NCI-H345 (cell line): Measurements from ENCODE around the gene SETD5.

Experiments
- DNase-seq: peaks from one replicate; lab custom pipeline; 2025; lab: John Stamatoyannopoulos, UW

SETD5 gene

DNA sequence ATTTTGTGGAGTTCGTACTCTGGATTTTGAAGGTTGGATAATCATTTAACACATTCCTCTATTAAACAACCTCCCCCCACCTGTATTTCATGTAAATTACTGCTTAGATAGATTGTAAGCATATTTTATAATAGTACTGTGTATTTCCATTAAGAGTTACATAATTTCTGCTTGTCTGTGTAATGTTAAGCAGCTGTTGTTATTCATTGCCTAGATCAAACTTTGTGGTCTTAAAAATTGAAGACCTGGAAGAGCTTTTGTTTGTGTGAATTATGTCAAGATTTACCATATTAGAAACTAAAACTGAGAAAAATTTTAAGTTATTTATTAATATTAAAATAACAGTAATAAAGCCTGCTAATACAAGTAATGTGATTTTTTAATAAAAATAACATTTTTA is 11.1 kb downstream of the SETD5 start:
- no peak for DNase-seq

DNA sequence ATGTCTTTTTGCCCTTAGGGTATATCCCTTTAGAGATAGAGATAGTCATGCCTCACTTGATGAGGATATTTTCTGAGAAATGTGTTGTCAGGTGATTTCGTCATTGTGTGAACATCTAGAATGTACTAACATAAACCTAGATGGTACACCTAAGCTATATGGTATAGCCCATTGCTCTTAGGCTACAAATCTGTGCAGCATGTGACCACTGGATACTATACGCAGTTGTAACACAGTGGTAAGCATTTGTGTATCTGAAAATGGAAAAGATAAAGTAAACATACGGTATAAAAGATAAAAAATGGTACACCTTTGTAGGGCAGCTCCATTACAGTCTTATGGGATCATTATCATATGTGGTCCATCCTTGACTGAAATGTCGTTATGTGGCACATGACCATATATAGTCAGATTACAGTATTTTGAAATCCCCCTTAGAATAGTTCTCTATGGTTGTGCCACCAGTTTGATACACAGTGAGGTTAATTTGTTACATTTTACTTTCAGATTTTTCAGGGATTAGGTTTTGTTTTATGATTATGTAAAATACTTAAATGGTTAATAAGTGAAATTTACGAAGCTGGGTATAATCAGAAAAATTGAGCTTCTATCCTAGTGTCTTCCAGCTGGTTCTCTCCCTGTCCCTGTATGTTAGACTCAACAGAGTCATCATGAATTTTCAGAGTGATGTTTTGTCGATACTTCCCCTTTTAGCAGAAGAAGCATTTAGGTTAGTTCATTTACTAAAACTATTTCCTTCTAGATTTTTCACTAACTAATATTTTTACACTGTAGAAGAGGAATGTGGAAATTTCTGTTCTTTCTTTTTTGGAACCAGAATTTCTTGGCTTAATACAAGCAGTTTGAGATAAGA is 12.8 kb downstream of the SETD5 start:
- DNase-seq, result no peak

DNA sequence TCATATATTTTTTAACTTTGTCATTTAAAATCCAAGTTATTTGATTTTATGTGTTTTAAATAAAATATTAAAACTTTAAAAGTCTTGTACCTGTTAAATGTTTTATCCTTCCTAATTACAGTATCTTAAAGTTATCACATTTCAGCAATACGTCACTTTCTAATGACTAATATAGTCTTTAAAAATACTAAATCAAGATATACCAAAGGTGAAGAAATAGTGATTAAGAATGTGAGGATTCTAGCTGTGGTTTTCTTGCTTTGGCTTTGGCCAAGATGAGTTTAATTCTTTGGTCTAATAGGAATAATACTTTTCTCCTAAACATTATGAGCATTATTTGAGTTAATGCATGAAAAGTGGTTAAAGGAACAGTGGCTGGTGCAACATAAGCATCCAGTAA is 13.9 kb downstream of the SETD5 start:
- DNase-seq, result no peak

DNA sequence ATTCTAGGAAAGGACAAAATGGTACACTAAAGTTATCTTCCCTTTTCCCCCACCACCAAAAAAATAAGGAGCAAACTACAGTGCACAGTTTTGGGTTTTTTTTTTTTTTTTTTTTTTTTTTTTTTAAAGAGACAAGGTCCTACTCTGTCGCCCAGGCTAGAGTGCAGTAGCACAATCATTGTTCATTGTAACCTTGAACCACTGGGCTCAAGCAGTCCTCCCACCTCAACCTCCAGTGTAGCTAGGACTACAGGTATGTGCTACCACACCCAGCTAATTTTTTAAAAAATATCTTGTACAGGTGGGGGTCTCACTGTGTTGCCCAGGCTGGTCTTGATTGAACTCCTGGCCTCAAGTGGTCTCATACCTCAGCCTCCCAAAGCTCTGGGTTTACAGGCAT is 14.9 kb downstream of the SETD5 start:
- DNase-seq, result no peak

DNA sequence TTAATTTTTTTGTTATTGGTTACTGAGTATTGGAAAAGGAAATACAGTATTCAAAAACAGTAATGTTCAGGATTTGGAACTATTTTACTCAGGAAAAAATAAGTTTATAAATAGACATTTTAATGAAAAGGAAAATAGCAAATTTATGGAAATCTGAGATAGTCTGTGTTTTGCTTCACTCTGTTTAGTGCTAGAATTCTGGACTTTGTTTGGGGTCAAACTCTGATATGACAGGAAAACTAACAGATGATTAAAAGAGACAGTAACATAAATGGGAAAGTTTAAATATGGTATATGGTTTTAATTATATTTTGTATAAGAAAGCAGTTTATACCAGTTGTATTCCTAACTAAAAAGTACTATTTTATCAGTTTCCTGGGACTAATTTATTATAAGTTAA is 17.4 kb downstream of the SETD5 start:
- no peak for DNase-seq

DNA sequence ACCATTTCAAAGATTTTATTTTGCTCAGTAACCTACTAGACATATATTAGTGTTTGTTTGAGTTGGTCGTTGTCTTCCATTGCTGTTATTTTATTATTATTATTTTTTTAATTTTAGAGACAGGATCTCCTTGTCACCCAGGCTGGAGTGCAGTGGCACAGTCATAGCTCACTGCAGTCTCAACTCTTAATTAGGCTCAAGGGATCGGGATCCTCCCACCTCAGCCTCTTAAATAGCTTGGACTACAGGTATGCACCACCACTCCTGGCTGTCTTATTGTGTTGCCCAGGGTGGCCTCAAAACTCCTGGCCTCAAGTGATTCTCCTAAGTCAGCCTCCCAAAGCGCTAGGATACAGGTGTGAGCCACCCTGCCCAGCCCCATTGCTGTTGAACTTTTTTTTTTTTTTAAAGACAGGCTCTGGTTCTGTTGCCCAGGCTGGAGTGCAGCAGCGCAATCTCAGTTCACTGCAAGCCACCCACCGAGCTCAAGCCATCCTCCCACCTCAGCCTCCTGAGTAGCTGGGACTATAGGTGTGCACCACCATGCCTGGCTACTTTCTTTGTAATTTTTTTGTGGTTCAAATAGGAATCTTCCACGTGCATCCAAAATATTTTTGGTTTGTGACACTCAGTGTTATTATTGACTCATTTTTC is 18.2 kb downstream of the SETD5 start:
- no peak for DNase-seq

DNA sequence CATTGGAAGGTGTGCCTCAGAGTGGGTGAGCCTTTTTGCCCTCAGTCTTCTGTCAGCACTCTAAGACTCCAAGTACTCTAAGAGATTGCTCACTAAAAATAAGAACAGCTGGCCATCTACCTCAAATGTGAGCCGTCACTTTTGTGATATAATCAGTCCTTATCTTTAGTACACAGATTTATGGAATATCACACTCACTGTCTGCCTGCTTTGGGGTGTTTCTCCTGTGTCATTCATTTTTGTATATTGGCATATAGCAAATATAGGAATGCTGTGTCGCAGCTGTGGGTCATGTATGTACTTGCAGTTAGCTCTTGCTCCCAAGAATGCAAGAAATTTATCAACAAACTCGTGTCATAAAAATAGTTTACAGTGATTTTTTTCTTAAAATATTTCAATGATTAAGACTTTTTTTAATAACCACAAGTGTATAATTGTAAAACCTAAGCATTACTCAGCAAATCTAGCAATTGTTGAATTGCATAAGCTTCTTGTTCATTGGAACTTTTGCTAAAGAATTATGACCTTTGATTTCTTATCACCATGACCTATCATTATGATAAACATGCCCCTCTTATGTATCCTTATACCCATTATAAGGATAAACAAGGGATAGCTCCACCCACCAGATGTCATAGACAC is 18.8 kb downstream of the SETD5 start:
- no peak for DNase-seq

DNA sequence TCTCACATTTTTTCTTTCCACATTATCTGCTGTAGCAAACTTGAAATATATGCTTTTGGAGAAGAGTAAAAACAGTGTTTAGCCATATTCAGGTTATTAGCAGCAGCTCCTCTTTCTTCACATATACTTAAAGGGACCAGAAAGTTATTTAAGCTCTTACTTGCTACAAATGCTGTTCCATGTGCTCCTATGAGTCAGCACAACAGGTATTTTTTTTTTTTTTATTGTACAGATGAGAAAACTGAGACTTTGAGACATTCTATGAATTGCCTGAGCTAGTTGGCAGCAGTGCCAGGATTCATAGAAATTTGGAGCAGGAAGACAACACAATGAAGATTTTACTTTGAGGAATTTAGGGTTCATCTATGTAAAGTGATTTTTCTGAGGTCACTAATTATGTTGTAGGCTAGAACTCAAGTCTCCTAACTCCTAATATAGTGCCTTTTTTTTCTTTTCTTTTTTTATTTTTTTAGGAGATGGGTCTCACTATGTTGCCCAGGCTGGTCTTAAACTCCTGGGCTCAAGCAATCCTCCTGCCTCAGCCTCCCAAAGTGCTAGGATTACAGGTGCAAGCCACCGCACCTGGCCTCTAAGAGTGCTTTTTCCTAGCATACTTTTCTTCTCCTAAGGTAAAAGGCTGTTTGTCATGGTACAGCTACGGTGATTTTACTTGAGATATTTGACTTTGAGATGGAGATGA is 23.6 kb downstream of the SETD5 start:
- DNase-seq, result no peak

DNA sequence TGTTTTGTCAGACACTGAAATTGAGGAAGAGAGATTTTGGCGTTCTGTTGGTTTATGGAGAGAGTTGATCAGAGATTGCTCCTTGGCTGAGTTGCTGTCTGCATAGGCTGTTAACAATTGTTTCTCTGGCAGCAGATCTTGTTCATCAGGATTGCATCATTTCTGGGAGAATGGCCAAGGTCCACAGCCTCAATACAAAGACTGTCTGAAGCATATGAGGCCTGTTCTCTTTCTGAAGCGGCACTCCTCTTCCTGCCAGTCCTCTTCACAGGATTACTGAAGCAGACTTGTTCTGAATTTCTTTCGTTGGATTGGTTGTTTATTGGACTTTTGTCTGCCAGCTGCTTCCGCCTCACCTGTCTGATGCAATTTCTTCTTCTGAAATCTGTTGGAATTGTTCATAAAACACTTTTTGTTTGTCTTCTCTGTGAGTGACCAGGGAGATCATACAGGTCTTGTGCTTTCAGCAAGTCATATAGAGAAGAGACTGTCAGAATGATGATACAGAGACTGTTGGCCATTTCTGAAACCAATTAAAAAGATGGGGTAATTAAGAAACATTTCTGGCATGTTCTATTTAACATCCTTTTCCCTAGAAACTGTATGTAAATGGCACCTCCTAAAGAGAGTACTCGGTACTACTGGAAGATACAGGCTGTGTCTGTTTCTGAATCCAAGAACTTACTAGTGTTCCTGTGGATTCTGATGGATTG is 25.5 kb downstream of the SETD5 start:
- DNase-seq, result peak; percentile 92

DNA sequence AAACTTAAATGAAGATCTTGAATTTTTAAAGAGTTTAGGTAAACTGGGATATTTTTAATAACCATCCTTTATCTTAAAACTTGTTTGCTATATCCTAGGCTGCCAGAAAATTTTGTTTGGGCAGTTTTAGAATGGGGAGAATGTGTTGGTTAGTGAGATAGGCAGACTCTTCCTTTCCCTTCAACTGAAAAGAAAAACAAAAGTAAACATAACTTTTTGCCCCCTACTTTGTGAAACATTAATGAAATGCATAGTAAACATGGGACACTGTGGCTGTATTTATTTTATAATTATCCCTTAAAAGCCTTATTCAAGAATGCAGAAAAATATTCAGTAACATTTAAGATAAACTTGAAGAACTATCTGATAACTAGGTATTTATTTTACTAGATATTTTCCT is 31.0 kb downstream of the SETD5 start:
- DNase-seq, result no peak

DNA sequence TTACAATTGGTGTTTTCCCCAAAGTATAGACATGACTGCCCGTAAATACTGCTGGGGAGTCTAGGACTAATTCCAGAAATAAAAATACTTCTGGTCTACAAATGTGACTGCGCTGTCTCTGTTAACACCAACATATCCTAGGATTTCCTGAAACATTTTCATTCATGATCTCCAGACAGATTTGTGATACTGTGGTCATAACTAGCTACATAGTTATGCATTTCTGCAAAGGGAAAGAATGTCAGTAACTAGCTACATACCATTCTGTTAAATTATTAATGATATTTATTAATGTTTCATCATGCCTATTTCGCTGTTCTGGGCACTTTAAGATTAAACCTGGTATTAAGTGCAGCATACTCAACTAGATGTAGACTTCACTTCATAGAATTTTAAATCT is 33.3 kb downstream of the SETD5 start:
- no peak for DNase-seq

DNA sequence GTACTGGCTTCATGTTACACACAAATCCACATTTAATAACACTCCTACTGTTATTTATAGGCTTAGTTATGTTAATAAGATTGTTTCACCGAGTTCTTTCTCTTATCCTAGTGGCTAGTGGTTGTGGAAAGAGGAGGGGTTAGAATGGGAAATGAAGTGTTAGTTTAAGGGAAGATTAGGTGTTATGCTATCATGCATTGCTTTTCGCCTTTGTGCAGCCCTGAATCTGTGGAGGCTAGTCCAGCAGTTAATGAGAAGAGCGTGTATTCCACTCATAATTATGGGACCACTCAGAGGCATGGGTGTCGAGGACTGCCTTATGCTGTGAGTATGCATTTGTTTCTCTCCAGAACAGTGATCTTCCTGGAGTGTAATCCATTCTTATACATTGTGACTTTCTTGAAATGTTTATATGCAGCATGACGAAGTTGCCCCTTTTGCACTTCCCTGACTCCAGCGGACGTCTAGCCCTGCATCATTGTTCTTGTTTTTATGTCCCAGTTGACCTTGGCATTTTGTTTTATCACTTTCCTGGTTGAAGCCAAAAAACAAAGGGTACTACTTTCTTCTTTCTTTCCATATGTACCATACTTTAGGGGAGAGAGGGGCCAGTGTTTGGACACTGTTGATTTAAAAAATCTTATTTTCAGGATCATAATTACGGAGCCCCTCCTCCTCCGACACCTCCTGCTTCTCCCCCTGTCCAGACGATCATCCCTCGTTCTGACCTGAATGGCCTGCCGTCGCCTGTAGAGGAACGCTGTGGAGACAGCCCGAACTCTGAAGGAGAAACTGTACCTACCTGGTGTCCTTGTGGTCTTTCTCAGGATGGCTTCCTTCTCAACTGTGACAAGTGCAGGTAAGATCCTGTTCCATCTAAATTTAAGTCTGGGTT is 36.5 kb downstream of the SETD5 start:
- DNase-seq, result no peak

DNA sequence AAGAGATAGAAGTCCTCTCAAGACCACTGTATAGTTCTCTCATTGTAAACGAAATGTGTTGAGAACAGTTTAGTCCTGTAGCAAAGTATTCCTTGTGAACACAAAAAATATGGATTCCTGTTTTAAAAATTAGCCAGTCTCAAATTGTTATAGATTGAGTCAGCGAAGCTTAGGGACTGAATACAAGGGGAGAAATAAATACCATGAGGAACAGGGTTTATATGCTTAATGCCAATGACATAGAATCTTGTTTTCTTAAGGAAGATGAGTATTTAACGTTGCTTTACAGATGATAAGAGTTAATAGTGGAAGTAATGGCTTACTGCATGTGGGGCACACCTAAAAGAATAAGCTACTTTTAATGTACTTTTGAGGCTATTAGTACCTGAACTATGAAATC is 37.9 kb downstream of the SETD5 start:
- DNase-seq, result no peak

DNA sequence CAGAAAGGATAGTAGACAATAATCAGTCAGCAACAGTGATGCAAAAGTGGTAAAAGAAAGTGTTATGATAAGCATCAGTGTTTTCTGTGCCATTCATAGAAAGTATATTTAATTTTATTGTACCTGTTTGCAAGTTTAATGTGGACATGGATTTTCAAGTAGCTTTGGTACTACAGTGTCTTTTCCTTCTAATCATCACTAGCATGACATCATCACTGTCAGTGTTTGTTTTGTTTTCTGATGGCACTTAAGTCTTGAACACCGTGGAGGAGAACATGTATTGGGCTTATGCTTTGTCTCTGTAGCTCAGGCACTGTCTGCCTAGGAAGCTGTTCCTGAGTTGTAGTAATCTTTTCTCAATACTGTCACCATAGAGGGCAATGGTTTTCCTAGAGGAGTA is 41.9 kb downstream of the SETD5 start:
- peak; percentile 59 for DNase-seq

DNA sequence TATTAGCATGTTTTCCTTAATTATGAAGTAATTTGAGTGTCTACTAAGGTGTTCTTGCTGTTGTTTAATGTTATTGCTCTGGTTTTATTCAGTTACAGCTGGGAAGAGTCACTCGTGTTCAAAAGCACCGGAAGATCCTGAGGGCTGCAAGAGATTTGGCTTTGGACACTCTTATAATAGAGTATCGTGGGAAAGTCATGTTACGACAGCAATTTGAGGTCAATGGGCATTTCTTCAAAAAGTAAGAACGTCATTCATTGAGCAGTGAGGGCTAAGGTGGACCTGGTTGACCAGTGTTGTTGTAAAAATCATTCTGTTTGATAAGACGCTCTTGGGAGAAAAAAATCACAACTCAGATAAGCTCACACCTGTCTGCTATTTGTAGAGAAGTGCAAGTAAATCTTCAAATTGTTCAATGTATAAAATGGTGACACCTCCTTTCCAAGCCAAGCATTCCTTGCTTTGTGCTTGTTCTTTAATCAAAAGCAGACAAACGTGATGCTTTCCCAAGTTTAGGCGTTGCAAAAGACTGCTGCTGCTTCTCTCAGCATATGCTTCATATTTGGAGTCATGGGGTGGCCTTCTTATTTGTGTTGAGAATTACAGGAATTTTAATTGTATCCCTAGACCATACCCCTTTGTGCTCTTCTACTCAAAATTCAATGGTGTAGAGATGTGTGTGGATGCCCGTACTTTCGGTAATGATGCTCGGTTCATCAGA is 44.2 kb downstream of the SETD5 start:
- no peak for DNase-seq

DNA sequence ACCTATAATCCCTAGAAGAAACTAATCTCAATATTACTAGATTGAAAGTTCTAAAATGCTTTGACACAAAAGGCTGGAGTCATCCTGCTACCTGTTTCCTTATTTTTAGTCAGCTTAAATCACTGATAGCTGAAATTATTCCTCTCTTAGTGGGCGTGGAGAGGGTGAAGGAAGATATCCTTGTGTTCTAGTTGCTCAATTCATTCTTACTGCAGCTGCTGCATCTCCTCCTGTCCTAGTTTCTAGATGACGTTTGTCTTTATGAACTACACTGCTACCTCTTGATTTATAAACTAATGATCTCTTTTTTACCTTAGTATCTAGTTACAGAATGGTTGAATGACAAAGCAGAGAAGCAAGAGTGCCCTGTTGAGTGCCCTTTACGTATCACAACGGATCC is 50.7 kb downstream of the SETD5 start:
- DNase-seq, result no peak

DNA sequence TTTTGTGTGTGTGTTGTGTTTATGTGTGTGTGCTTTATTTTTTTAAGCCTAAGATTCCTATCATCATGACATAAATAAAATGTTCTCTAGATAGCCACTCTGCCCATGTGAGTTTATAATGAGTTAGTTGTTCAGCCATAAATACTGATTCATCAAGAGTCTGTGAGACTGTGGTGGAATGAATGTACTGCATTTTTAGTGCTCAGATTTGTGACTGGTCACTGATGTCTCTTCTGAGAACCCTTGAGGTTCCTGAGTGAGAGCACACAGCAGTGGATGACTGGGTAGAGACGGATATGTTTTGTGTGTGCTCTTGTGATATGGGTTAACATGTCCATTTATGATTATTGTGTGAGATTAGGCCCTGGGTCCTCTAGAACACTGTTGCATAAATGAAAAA is 51.2 kb downstream of the SETD5 start:
- no peak for DNase-seq

DNA sequence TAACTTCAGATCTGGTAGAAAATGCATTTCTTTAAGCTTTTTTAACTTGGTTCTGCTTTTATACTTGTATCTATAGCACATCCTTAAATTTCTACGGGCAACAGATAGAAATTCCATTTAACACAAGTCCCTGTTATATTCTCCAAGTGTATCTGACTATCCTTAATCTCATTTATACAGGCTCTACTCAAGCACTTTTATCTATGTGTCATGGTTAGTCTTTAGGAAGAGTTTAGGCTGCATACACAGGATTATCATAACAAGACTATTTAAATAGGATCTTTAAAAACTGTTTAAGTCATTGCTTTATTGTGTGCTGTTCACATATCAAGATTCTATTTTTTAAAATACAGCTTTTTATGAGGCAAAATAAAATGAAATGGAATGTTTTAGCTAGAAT is 52.7 kb downstream of the SETD5 start:
- no peak for DNase-seq

DNA sequence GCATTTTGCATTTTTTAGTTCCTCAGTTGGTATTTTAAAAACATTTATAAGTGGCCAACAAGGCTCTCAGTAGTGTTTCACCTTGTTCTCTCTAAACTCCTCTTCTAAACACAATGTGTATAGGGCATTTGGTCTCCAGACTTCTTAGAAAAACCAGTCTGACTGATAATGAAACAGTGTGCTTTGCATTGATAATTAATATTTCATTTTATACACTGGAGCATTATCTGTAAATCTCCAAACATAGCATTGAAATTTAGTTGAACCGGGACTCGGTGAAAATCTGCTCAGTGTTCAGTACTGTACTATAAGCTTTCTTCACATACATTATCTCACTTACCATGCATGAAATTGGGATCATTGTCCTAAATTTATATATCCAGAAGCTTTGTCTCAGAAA is 53.6 kb downstream of the SETD5 start:
- no peak for DNase-seq

DNA sequence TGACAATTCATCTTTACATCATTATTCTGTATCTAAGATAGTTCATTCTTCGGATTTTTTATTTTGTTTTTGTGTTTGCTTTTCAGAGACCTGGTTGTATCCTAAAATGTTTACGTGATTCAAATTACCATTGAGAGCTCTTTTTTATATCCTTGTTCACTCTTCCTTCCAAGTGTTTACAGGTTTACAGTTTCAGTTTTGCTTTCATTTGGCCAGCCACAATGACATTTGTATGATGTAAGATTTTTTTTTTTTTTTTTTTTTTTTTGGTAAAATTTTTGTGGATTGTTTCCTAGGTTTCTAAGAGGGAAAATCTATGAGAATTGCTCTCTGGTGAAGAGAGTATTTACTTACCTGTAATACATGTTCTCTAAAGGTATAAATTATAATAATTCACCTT is 55.0 kb downstream of the SETD5 start:
- no peak for DNase-seq
